Inflammatory macrophage treated with lipopolysaccharide for 4 hours (primary cell): ENCODE measurements around the gene TP53RK.
A peak's percentile ranks its signal among the peaks of the same experiment; 100 is the strongest.

Experiments
- DNase-seq: peaks from one replicate; pipeline ENCODE4 v3.0.0-alpha.2; 2020

TP53RK gene

DNA sequence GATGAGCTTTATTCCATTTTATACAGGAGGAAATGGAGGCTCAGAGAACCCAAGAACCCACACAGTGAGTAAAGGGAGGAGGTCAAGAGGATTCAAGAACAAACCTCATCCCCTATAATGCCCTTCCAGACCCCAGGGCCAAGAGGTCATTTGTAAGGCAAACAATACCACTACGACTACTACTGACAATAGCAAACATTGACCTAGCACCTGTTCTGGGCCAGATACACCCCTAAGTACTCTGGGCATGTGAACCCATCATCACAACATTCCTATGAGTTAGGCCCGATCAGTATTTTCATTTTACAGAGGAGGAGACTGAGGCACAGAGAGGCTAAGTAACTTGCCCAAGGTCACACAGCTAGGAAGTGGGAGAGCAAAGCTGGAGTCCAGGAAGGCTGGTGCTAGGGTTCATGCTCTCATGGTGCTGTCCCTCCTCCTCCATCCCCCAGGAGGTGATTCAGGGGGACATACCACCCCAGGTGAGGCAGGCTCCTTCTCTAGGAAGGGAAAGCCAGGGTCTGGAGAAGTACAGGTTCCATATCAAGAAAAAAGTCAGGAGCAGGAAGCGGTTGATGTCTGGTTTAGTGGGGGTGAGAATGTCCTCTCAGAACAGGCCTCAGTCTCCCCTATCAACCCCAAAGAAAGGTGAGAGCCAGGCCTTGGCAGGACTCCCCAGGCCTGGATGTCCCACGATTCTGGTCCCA, 51.7 kb downstream of the TP53RK start:
- DNase-seq = no peak

- DNase-seq = no peak
Measured at GRCh38 chr20:46637020-46637419, 52.2 kb downstream of the TP53RK start.

DNA sequence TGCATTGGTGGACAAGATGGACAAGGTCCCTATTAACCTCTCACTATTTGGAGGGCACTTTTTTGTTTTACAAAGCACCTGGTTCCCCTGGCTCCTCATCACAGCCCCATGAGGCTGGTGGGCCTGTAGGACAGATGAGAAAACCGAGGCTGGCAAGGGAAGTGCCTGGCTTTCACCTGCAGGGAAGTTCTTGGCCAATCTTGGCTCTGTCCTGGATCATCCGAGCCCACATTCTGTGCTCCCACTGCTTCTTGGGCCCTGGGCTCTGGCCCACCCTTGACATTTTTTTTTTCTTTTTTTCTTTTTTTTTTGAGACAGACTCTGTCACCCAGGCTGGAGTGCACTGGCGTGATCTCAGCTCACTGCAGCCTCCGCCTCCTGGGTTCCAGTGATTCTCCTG, 52.7 kb downstream of the TP53RK start:
- DNase-seq = no peak

DNA sequence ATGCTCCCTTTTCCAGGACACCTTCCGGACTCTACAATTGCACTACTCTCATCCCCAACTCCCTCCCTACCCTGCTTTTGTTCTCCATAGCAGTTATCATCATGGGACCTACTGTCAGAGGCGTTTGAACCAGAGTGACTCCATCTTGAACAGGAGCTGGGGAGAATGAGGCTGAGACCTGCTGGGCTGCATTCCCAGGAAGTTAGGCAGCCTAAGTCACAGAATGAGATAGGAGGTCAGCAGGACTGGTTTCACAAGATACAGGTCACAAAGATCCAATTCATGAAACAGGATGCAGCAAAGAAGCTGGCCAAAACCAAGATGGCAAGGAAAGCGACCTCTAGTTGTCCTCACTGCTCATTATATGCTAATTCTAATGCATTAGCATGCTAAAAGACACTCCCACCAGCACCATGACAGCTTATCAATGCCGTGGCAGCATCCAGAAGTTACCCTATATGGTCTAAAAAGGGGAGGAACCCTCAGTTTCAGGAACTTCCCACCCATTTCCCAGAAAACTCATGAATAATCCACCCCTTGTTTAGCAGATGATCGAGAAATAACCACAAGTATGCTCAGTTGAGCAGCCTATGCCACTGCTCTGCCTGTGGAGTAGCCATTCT, 53.6 kb downstream of the TP53RK start:
- DNase-seq = peak; percentile 51

DNA sequence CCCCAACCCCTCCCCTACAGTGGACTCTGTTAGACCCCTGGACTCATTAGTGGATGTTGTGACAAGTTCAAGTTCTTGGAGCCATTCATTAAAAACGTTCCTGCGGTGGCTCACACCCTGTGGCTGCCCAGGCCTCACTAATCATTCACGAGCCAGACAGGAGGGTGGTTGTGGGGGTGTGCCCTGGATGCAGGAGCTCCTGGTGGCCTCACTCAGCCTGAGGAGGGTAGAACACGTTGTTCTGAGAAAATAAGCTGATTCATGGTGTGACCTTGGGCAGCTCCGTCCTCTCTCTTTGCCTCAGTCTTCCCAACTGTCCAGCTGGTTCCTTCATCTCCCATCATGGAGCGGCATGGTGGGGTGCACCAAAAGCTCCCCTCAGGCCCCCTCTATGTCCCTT, 54.7 kb downstream of the TP53RK start:
- DNase-seq = no peak
